Activated CD4-positive, alpha-beta memory T cell treated with anti-CD3 and anti-CD28 coated beads for 36 hours (primary cell): ENCODE data around the gene MED22. TPM values are rescaled to one million over a fixed set of nuclear protein-coding genes. Genes with fewer than 3 reads are reported as not detected.
"Not testable (repeated sequence)": the region's sequence is repeated elsewhere in the genome, so short reads cannot be mapped to it uniquely, and the experiment has no call there.

Experiments used
- CTCF ChIA-PET: fragments of 350-600 bp; sonication (Branson Sonifier 250); formaldehyde crosslinking; loops from one replicate; lab custom pipeline; 2021; ENCODE audit warnings: antibody characterized with exemption, inconsistent platforms; lab: Charles Lee
- POLR2A ChIA-PET: fragments of 350-600 bp; sonication (Branson Sonifier 250); formaldehyde crosslinking; loops from one replicate; lab custom pipeline; 2021; ENCODE audit warnings: antibody characterized with exemption; lab: Charles Lee
- DNase-seq: peaks from one replicate; pipeline ENCODE4 v3.0.0-alpha.2; 2020
- H3K27ac Mint-ChIP-seq: one replicate; pipeline ENCODE4 v1.8.0; 2021; ENCODE audit warnings: mixed read lengths
- H3K27me3 Mint-ChIP-seq: one replicate; pipeline ENCODE4 v1.8.0; 2021; ENCODE audit warnings: mixed read lengths
- H3K36me3 Mint-ChIP-seq: one replicate; pipeline ENCODE4 v1.8.0; 2021; ENCODE audit warnings: mixed read lengths
- H3K4me1 Mint-ChIP-seq: one replicate; pipeline ENCODE4 v1.8.0; 2021; ENCODE audit warnings: low read depth, mixed read lengths
- H3K4me3 Mint-ChIP-seq: one replicate; pipeline ENCODE4 v1.8.0; 2021; ENCODE audit warnings: mild to moderate bottlenecking, mixed read lengths
- H3K9me3 Mint-ChIP-seq: one replicate; pipeline ENCODE4 v1.8.0; 2021; ENCODE audit warnings: mixed read lengths
- intact Hi-C: fragments of 100-400 bp; cut with micrococcal nuclease; formaldehyde crosslinking; loops from one replicate; pipeline ENCODE4 v1.15.1; 2023
- total RNA-seq, 2 experiments: library from RNA; stranded (reverse); gene quantifications; one replicate each; pipeline ENCODE4 v1.2.3, GENCODE V29; 2021

MED22 gene
- total RNA-seq, 2 experiments from 2014 or later = 20.8 to 20.9 TPM

GRCh38 chr9:133344979-133345378 is 3.0 kb downstream of the MED22 start:
- POLR2A ChIA-PET = no interaction called here
- H3K4me3 Mint-ChIP-seq = no peak overlapping the region
- intact Hi-C loops = loop anchor here (5.0 kb wide), 2 partner anchors 158 to 993 kb away; partner anchors contain the start of gene SETX
- peaks cover 43% of the 10 kb centered on the region for H3K36me3 Mint-ChIP-seq
- no peaks in the 10 kb centered on the region for H3K9me3 Mint-ChIP-seq
- DNase-seq = no peak
- CTCF ChIA-PET = no interaction called here
- no peaks in the 10 kb centered on the region for H3K27me3 Mint-ChIP-seq
- peaks cover 37% of the 10 kb centered on the region for H3K4me1 Mint-ChIP-seq
- no peak overlapping the region for H3K27ac Mint-ChIP-seq

- ChIA-PET CTCF (interaction anchor here (0.9 kb wide), 1 partner anchor 143 kb away, joined by 3 read pairs; no protein-coding TSS in a partner anchor), POLR2A (no interaction called here)
Measured at GRCh38 chr9:133344071-133344470, 3.9 kb downstream of the MED22 start.

GRCh38 chr9:133342570-133342969 is 5.4 kb downstream of the MED22 start:
- no peak overlapping the region for H3K4me3 Mint-ChIP-seq
- ChIA-PET POLR2A (interaction anchor here (0.6 kb wide), 1 partner anchor 17 kb away, joined by 3 read pairs; no protein-coding TSS in a partner anchor), CTCF (interaction anchor here (0.9 to 1.9 kb wide), 5 partner anchors 8 to 32 kb away, joined by 3 to 8 read pairs (median 3); partner anchors contain the start of genes SURF1 and SURF2)
- DNase-seq = no peak
- intact Hi-C loops = no loop called here
- peaks cover 29% of the 10 kb centered on the region for H3K36me3 Mint-ChIP-seq
- no peaks in the 10 kb centered on the region for H3K9me3 Mint-ChIP-seq
- no peaks in the 10 kb centered on the region for H3K27me3 Mint-ChIP-seq
- no peak overlapping the region for H3K27ac Mint-ChIP-seq
- H3K4me1 Mint-ChIP-seq = peaks cover 25% of the 10 kb centered on the region

More at GRCh38 chr9:133344071-133344470, 3.9 kb downstream of the MED22 start:
- H3K4me3 Mint-ChIP-seq = no peak overlapping the region
- intact Hi-C loops = no loop called here
- no peak overlapping the region for H3K27ac Mint-ChIP-seq
- no peaks in the 10 kb centered on the region for H3K9me3 Mint-ChIP-seq
- peaks cover 28% of the 10 kb centered on the region for H3K4me1 Mint-ChIP-seq
- H3K27me3 Mint-ChIP-seq = no peaks in the 10 kb centered on the region
- DNase-seq = no peak
- peaks cover 36% of the 10 kb centered on the region for H3K36me3 Mint-ChIP-seq

GRCh38 chr9:133342069-133342406 is 5.9 kb downstream of the MED22 start:
- ChIA-PET POLR2A (no interaction called here), CTCF (interaction anchor here (1.0 to 1.9 kb wide), 7 partner anchors 9 to 72 kb away, joined by 3 to 8 read pairs (median 3); partner anchors contain the start of genes SURF1 and SURF2)
- Mint-ChIP-seq H3K27ac (no peak overlapping the region), H3K27me3 (no peaks in the 10 kb centered on the region), H3K9me3 (no peaks in the 10 kb centered on the region), H3K4me1 (peaks cover 27% of the 10 kb centered on the region), H3K36me3 (peaks cover 28% of the 10 kb centered on the region), H3K4me3 (no peak overlapping the region)
- intact Hi-C loops = no loop called here
- no peak for DNase-seq

GRCh38 chr9:133341369-133342068 is 6.4 kb downstream of the MED22 start:
- no peak overlapping the region for H3K27ac Mint-ChIP-seq
- POLR2A ChIA-PET = no interaction called here
- DNase-seq = no peak

GRCh38 chr9:133340916-133341315 is 7.0 kb downstream of the MED22 start:
- Mint-ChIP-seq H3K4me1 (peaks cover 21% of the 10 kb centered on the region), H3K9me3 (no peaks in the 10 kb centered on the region), H3K27me3 (no peaks in the 10 kb centered on the region), H3K4me3 (no peak overlapping the region), H3K36me3 (peaks cover 22% of the 10 kb centered on the region), H3K27ac (no peak overlapping the region)
- intact Hi-C loops = no loop called here
- no peak for DNase-seq
- POLR2A ChIA-PET = no interaction called here
- CTCF ChIA-PET = interaction anchor here (1.1 to 1.9 kb wide), 3 partner anchors 10 to 73 kb away, joined by 3 to 8 read pairs (median 3); no protein-coding TSS in a partner anchor

More at GRCh38 chr9:133341369-133342068, 6.4 kb downstream of the MED22 start:
- Mint-ChIP-seq H3K27me3 (no peaks in the 10 kb centered on the region), H3K9me3 (no peaks in the 10 kb centered on the region), H3K4me3 (no peak overlapping the region), H3K4me1 (peaks cover 25% of the 10 kb centered on the region), H3K36me3 (peaks cover 24% of the 10 kb centered on the region)
- CTCF ChIA-PET = interaction anchor here (1.0 to 1.9 kb wide), 5 partner anchors 9 to 72 kb away, joined by 3 to 8 read pairs (median 3); no protein-coding TSS in a partner anchor
- intact Hi-C loops = no loop called here

- ChIA-PET POLR2A (interaction anchor here (0.8 to 1.6 kb wide), 2 partner anchors 11 to 13 kb away, joined by 3 to 4 read pairs; no protein-coding TSS in a partner anchor), CTCF (interaction anchor here (1.4 kb wide), 2 partner anchors 11 to 31 kb away, joined by 4 to 5 read pairs; no protein-coding TSS in a partner anchor)
- no peaks in the 10 kb centered on the region for H3K9me3 Mint-ChIP-seq
- intact Hi-C loops = no loop called here
- H3K27ac Mint-ChIP-seq = peak overlapping the region; percentile 21
- peaks cover 25% of the 10 kb centered on the region for H3K36me3 Mint-ChIP-seq
- no peak overlapping the region for H3K4me3 Mint-ChIP-seq
- DNase-seq = no peak
- peaks cover 23% of the 10 kb centered on the region for H3K4me1 Mint-ChIP-seq
- H3K27me3 Mint-ChIP-seq = no peaks in the 10 kb centered on the region
Measured at GRCh38 chr9:133340256-133340655, 7.7 kb downstream of the MED22 start.

- H3K36me3 Mint-ChIP-seq = peaks cover 29% of the 10 kb centered on the region
- H3K27me3 Mint-ChIP-seq = no peaks in the 10 kb centered on the region
- H3K4me1 Mint-ChIP-seq = peaks cover 25% of the 10 kb centered on the region
- CTCF ChIA-PET = interaction anchor here (0.9 to 1.4 kb wide), 5 partner anchors 10 to 318 kb away, joined by 3 to 5 read pairs (median 4); no protein-coding TSS in a partner anchor
- POLR2A ChIA-PET = interaction anchor here (0.6 to 1.6 kb wide), 3 partner anchors 8 to 14 kb away, joined by 3 to 4 read pairs (median 3); partner anchors contain the start of genes MED22 and RPL7A
- H3K9me3 Mint-ChIP-seq = no peaks in the 10 kb centered on the region
- no peak overlapping the region for H3K27ac Mint-ChIP-seq
- no peak for DNase-seq
- intact Hi-C loops = no loop called here
- no peak overlapping the region for H3K4me3 Mint-ChIP-seq
Measured at GRCh38 chr9:133339641-133340040, 8.3 kb downstream of the MED22 start.

GRCh38 chr9:133335924-133336811 is 11.8 kb downstream of the MED22 start, which contains the start of gene SURF6:
TSS of gene SURF6 (minus strand) at chr9:133336188. CDS start at chr9:133336132, 56 bp downstream.
- Mint-ChIP-seq H3K36me3 (peaks cover 47% of the 10 kb centered on the region), H3K27ac (peak within 1 kb of the TSS; percentile 91), H3K4me3 (peak within 1 kb of the TSS; percentile 96), H3K4me1 (peaks cover 35% of the 10 kb centered on the region), H3K27me3 (no peaks in the 10 kb centered on the region), H3K9me3 (no peaks in the 10 kb centered on the region)
- CTCF ChIA-PET = no interaction called here
- peak; percentile 96 for DNase-seq
- POLR2A ChIA-PET = interaction anchor here (1.0 to 1.4 kb wide), 3 partner anchors 11 to 39 kb away, joined by 3 to 5 read pairs (median 4); partner anchors contain the start of genes MED22 and RPL7A
- intact Hi-C loops = loop anchor here (1.0 kb wide), 3 partner anchors 12 to 40 kb away; partner anchors contain the start of genes MED22, RPL7A, STKLD1 and SURF4

GRCh38 chr9:133334888-133335287 is 13.0 kb downstream of the MED22 start:
- H3K27me3 Mint-ChIP-seq, intact Hi-C loops, DNase-seq, H3K9me3 Mint-ChIP-seq: not testable (repeated sequence)
- peak overlapping the region; percentile 52 for H3K27ac Mint-ChIP-seq
- H3K4me1 Mint-ChIP-seq = peaks cover 27% of the 10 kb centered on the region
- ChIA-PET POLR2A (interaction anchor here (1.0 to 1.5 kb wide), 3 partner anchors 13 to 40 kb away, joined by 3 to 5 read pairs (median 3); partner anchors contain the start of genes MED22 and RPL7A), CTCF (interaction anchor here (0.9 to 1.4 kb wide), 4 partner anchors 17 to 149 kb away, joined by 3 to 5 read pairs (median 4); no protein-coding TSS in a partner anchor)
- peak overlapping the region; percentile 96 for H3K4me3 Mint-ChIP-seq
- H3K36me3 Mint-ChIP-seq = peaks cover 43% of the 10 kb centered on the region

- no peak for DNase-seq
- Mint-ChIP-seq H3K27ac (peak overlapping the region; percentile 62), H3K4me1 (peaks cover 27% of the 10 kb centered on the region), H3K4me3 (peak overlapping the region; percentile 96), H3K36me3 (peaks cover 42% of the 10 kb centered on the region), H3K9me3 (no peaks in the 10 kb centered on the region), H3K27me3 (no peaks in the 10 kb centered on the region)
- ChIA-PET POLR2A (interaction anchor here (1.5 kb wide), 1 partner anchor 15 kb away, joined by 3 read pairs; no protein-coding TSS in a partner anchor), CTCF (interaction anchor here (0.9 to 1.4 kb wide), 4 partner anchors 17 to 148 kb away, joined by 3 to 5 read pairs (median 4); no protein-coding TSS in a partner anchor)
- intact Hi-C loops = no loop called here
Measured at GRCh38 chr9:133334161-133334560, 13.8 kb downstream of the MED22 start.
